ENCODE data around the gene PLB1.

Gene PLB1

GRCh38 chr2:28558158-28558820 lies 62.4 kb downstream of the PLB1 start:
- H3K4me1 ChIP-seq (ENCODE audit: control insufficient read depth, low read depth, low read length) = no peaks in the 10 kb centered on the region
- no peak overlapping the region for H3K9ac ChIP-seq (ENCODE audit: low read length)
- H3K4me3 ChIP-seq (ENCODE audit: low read length) = no peak overlapping the region
- H3K27me3 ChIP-seq (ENCODE audit: control insufficient read depth, insufficient read depth, low read length) = no peaks in the 10 kb centered on the region
- no peaks in the 10 kb centered on the region for H3K36me3 ChIP-seq (ENCODE audit: control insufficient read depth, low read depth, low read length)
- no peaks in the 10 kb centered on the region for H3K9me3 ChIP-seq (ENCODE audit: control insufficient read depth, low read depth, low read length)
- no peak overlapping the region for H3K27ac ChIP-seq (ENCODE audit: low read length)

GRCh38 chr2:28558918-28559317 lies 63.1 kb downstream of the PLB1 start:
- Histone ChIP-seq H3K9me3 (ENCODE audit: control insufficient read depth, low read depth, low read length) (no peaks in the 10 kb centered on the region), H3K4me1 (ENCODE audit: control insufficient read depth, low read depth, low read length) (no peaks in the 10 kb centered on the region), H3K9ac (ENCODE audit: low read length) (no peak overlapping the region), H3K36me3 (ENCODE audit: control insufficient read depth, low read depth, low read length) (no peaks in the 10 kb centered on the region), H3K27me3 (ENCODE audit: control insufficient read depth, insufficient read depth, low read length) (no peaks in the 10 kb centered on the region), H3K4me3 (ENCODE audit: low read length) (no peak overlapping the region), H3K27ac (ENCODE audit: low read length) (no peak overlapping the region)

GRCh38 chr2:28563869-28564268 lies 68.0 kb downstream of the PLB1 start:
- Histone ChIP-seq H3K27ac (ENCODE audit: low read length) (no peak overlapping the region), H3K4me1 (ENCODE audit: control insufficient read depth, low read depth, low read length) (peaks cover 6% of the 10 kb centered on the region), H3K27me3 (ENCODE audit: control insufficient read depth, insufficient read depth, low read length) (peaks cover 8% of the 10 kb centered on the region), H3K9me3 (ENCODE audit: control insufficient read depth, low read depth, low read length) (no peaks in the 10 kb centered on the region), H3K9ac (ENCODE audit: low read length) (no peak overlapping the region), H3K4me3 (ENCODE audit: low read length) (no peak overlapping the region), H3K36me3 (ENCODE audit: control insufficient read depth, low read depth, low read length) (no peaks in the 10 kb centered on the region)

- H3K27me3 ChIP-seq (ENCODE audit: control insufficient read depth, insufficient read depth, low read length) = peaks cover 8% of the 10 kb centered on the region
- no peak overlapping the region for H3K4me3 ChIP-seq (ENCODE audit: low read length)
- no peak overlapping the region for H3K27ac ChIP-seq (ENCODE audit: low read length)
- no peak overlapping the region for H3K9ac ChIP-seq (ENCODE audit: low read length)
- no peaks in the 10 kb centered on the region for H3K9me3 ChIP-seq (ENCODE audit: control insufficient read depth, low read depth, low read length)
- peaks cover 6% of the 10 kb centered on the region for H3K4me1 ChIP-seq (ENCODE audit: control insufficient read depth, low read depth, low read length)
- no peaks in the 10 kb centered on the region for H3K36me3 ChIP-seq (ENCODE audit: control insufficient read depth, low read depth, low read length)
Measured at GRCh38 chr2:28564346-28564745, 68.5 kb downstream of the PLB1 start.

DNA sequence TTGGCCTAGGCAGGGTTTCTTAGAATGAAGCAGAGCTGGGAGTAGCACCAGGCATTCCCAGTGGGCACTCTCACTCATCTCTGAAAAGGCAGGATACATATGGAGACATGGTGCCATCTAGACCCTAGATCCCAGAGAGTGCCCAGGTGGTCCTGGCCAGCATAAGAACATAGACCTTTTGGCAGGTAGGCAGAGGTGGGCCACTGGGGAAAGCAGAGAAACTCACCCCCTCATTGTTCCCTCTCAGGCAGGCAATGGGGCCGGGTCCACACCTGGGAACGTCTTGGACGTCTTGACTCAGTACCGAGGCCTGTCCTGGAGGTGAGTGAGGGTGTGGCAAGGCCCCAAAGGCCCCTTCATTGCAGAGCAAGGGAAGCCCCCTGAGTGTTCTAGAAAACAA lies 69.2 kb downstream of the PLB1 start:
- H3K9ac ChIP-seq (ENCODE audit: low read length) = no peak overlapping the region
- peaks cover 6% of the 10 kb centered on the region for H3K4me1 ChIP-seq (ENCODE audit: control insufficient read depth, low read depth, low read length)
- no peak overlapping the region for H3K4me3 ChIP-seq (ENCODE audit: low read length)
- no peaks in the 10 kb centered on the region for H3K9me3 ChIP-seq (ENCODE audit: control insufficient read depth, low read depth, low read length)
- no peak overlapping the region for H3K27ac ChIP-seq (ENCODE audit: low read length)
- no peaks in the 10 kb centered on the region for H3K36me3 ChIP-seq (ENCODE audit: control insufficient read depth, low read depth, low read length)
- H3K27me3 ChIP-seq (ENCODE audit: control insufficient read depth, insufficient read depth, low read length) = peaks cover 8% of the 10 kb centered on the region

DNA sequence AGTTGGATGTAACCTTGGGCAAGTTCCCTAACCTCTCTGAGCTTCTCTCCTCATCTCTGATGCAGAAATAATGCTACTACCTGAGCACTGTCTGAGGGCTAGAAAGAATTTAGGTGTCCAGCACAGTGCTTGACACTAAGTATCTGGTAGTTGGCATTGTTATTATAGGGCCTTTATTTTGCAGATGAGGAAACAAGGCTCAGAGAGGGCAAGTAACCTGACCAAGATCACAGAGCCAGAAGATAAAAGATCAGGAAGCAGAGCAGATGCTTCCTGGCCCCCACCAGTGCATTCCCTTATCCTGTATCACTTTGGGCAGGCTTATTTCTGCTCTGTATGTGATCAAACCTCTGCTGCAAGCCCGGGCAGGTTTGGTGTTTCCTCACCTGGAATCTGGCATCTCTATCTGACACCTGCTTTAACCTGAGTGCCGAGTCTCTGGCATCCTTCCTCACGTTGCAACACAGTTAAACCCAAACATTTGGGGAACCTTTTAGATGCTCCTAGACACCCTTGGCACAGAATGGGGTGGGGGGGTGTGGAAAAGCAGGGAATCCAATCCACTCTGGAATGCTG lies 69.9 kb downstream of the PLB1 start:
- Histone ChIP-seq H3K27ac (ENCODE audit: low read length) (no peak overlapping the region), H3K4me1 (ENCODE audit: control insufficient read depth, low read depth, low read length) (peaks cover 6% of the 10 kb centered on the region), H3K27me3 (ENCODE audit: control insufficient read depth, insufficient read depth, low read length) (peaks cover 8% of the 10 kb centered on the region), H3K9ac (ENCODE audit: low read length) (no peak overlapping the region), H3K36me3 (ENCODE audit: control insufficient read depth, low read depth, low read length) (no peaks in the 10 kb centered on the region), H3K4me3 (ENCODE audit: low read length) (peak overlapping the region; percentile 75), H3K9me3 (ENCODE audit: control insufficient read depth, low read depth, low read length) (no peaks in the 10 kb centered on the region)

- Histone ChIP-seq H3K4me1 (ENCODE audit: control insufficient read depth, low read depth, low read length) (peaks cover 6% of the 10 kb centered on the region), H3K36me3 (ENCODE audit: control insufficient read depth, low read depth, low read length) (no peaks in the 10 kb centered on the region), H3K9me3 (ENCODE audit: control insufficient read depth, low read depth, low read length) (no peaks in the 10 kb centered on the region), H3K4me3 (ENCODE audit: low read length) (peak overlapping the region; percentile 75), H3K9ac (ENCODE audit: low read length) (peak overlapping the region; percentile 72), H3K27me3 (ENCODE audit: control insufficient read depth, insufficient read depth, low read length) (peaks cover 8% of the 10 kb centered on the region), H3K27ac (ENCODE audit: low read length) (no peak overlapping the region)
Measured at GRCh38 chr2:28566521-28567041, 70.7 kb downstream of the PLB1 start.

GRCh38 chr2:28567061-28567471 lies 71.2 kb downstream of the PLB1 start:
- Histone ChIP-seq H3K36me3 (ENCODE audit: control insufficient read depth, low read depth, low read length) (no peaks in the 10 kb centered on the region), H3K9ac (ENCODE audit: low read length) (peak overlapping the region; percentile 32), H3K27ac (ENCODE audit: low read length) (no peak overlapping the region)

GRCh38 chr2:28568036-28568435 lies 72.2 kb downstream of the PLB1 start:
- Histone ChIP-seq H3K9ac (ENCODE audit: low read length) (no peak overlapping the region), H3K27ac (ENCODE audit: low read length) (no peak overlapping the region), H3K9me3 (ENCODE audit: control insufficient read depth, low read depth, low read length) (no peaks in the 10 kb centered on the region), H3K36me3 (ENCODE audit: control insufficient read depth, low read depth, low read length) (no peaks in the 10 kb centered on the region), H3K27me3 (ENCODE audit: control insufficient read depth, insufficient read depth, low read length) (peaks cover 8% of the 10 kb centered on the region), H3K4me3 (ENCODE audit: low read length) (no peak overlapping the region), H3K4me1 (ENCODE audit: control insufficient read depth, low read depth, low read length) (peaks cover 6% of the 10 kb centered on the region)

More at GRCh38 chr2:28567061-28567471, 71.2 kb downstream of the PLB1 start:
- peaks cover 6% of the 10 kb centered on the region for H3K4me1 ChIP-seq (ENCODE audit: control insufficient read depth, low read depth, low read length)
- H3K9me3 ChIP-seq (ENCODE audit: control insufficient read depth, low read depth, low read length) = no peaks in the 10 kb centered on the region
- peaks cover 8% of the 10 kb centered on the region for H3K27me3 ChIP-seq (ENCODE audit: control insufficient read depth, insufficient read depth, low read length)
- H3K4me3 ChIP-seq (ENCODE audit: low read length) = peak overlapping the region; percentile 75

DNA sequence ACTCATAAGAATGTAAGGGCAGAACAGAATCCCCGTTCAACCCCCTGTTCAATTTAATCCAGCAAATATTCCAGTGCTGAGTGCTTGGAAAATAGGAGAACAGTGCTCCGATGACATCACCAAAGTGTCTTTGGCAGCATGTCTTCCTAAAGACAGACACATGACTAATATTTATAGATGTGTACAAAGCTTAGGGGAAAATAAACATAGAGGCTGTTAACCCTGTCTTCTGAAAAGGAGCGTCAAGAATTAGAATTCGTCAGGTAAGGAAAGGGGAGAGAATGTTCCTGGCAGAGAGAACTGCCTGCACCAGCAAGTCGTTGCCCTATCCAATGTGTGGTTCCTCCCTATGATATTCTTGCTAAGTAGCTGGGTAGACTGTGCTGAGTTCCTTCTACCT lies 72.7 kb downstream of the PLB1 start:
- H3K4me3 ChIP-seq (ENCODE audit: low read length) = no peak overlapping the region
- H3K36me3 ChIP-seq (ENCODE audit: control insufficient read depth, low read depth, low read length) = no peaks in the 10 kb centered on the region
- H3K27ac ChIP-seq (ENCODE audit: low read length) = no peak overlapping the region
- H3K4me1 ChIP-seq (ENCODE audit: control insufficient read depth, low read depth, low read length) = peaks cover 6% of the 10 kb centered on the region
- no peak overlapping the region for H3K9ac ChIP-seq (ENCODE audit: low read length)
- H3K9me3 ChIP-seq (ENCODE audit: control insufficient read depth, low read depth, low read length) = no peaks in the 10 kb centered on the region
- peaks cover 8% of the 10 kb centered on the region for H3K27me3 ChIP-seq (ENCODE audit: control insufficient read depth, insufficient read depth, low read length)

DNA sequence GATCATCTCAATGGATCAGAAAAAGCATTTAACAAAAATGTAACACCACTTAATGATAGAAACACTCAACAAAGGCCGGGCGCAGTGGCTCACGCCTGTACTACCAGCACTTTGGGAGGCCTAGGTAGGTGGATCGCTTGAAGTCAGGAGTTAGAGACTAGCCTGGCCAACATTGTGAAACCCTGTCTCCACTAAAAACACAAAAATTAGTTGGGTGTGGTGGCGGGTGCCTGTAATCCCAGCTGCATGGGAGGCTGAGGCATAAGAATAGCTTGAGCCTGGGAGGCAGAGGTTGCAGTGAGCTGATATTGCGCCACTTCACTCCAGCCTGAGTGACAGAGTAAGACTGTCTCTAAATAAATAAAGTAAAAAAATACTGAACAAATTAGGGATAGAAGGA lies 74.6 kb downstream of the PLB1 start:
- no peak overlapping the region for H3K27ac ChIP-seq (ENCODE audit: low read length)
- H3K36me3 ChIP-seq (ENCODE audit: control insufficient read depth, low read depth, low read length) = no peaks in the 10 kb centered on the region
- no peak overlapping the region for H3K4me3 ChIP-seq (ENCODE audit: low read length)
- H3K27me3 ChIP-seq (ENCODE audit: control insufficient read depth, insufficient read depth, low read length) = peaks cover 8% of the 10 kb centered on the region
- H3K9me3 ChIP-seq (ENCODE audit: control insufficient read depth, low read depth, low read length) = no peaks in the 10 kb centered on the region
- no peak overlapping the region for H3K9ac ChIP-seq (ENCODE audit: low read length)
- H3K4me1 ChIP-seq (ENCODE audit: control insufficient read depth, low read depth, low read length) = peaks cover 6% of the 10 kb centered on the region

DNA sequence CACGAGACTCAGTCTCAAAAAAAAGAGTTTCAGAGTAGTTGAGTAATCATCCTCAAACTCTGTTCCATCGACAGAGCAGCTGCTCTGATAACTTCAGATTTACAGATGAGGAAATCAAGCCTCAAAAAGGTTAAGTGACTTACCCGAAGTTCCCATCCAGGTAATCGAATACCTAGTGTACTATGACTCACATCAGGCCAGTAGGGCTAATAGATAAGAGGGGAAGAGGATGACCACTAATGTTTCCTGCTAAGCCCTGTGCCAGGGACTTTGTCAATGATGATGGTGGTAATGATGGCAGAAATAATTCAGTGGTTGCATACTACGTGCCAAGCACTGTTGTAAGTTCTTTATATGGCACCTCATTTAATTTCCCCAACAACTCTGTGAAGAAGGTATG lies 80.9 kb downstream of the PLB1 start:
- Histone ChIP-seq H3K4me1 (ENCODE audit: control insufficient read depth, low read depth, low read length) (no peaks in the 10 kb centered on the region), H3K27ac (ENCODE audit: low read length) (no peak overlapping the region), H3K9ac (ENCODE audit: low read length) (no peak overlapping the region), H3K36me3 (ENCODE audit: control insufficient read depth, low read depth, low read length) (no peaks in the 10 kb centered on the region), H3K4me3 (ENCODE audit: low read length) (no peak overlapping the region), H3K9me3 (ENCODE audit: control insufficient read depth, low read depth, low read length) (no peaks in the 10 kb centered on the region), H3K27me3 (ENCODE audit: control insufficient read depth, insufficient read depth, low read length) (no peaks in the 10 kb centered on the region)

All from iPS-18a (cell line).